NT2/D1 (cell line): ENCODE results near the gene HAUS1.

Source experiments
- SUZ12 ChIP-seq: IDR thresholded peaks from 2 replicates; pipeline ENCODE4 v1.6.1; 2011; ENCODE audit not compliant: insufficient read length, insufficient read depth; ENCODE audit errors: extremely low read depth
- YY1 ChIP-seq: IDR thresholded peaks from 2 replicates; pipeline ENCODE4 v1.6.1; 2011; ENCODE audit not compliant: insufficient read length, insufficient read depth

GRCh38 chr18:46176001-46176400 is 71.8 kb downstream of the HAUS1 start:
- TF ChIP-seq SUZ12 (no peak), YY1 (no peak)
